Astrocyte (in vitro differentiated cells and primary cell): Measurements from ENCODE around the gene TTC24.

Source experiments
- CTCF ChIP-seq: IDR thresholded peaks from 2 replicates; pipeline ENCODE4 v1.5.1; 2011; ENCODE audit warnings: low read depth, mild to moderate bottlenecking, inconsistent platforms, low read length, moderate library complexity; ENCODE audit not compliant: insufficient read depth
- EZH2 ChIP-seq: IDR thresholded peaks from 2 replicates; pipeline ENCODE4 v1.6.1; 2012; ENCODE audit warnings: mild to moderate bottlenecking, low read length, inconsistent platforms; ENCODE audit not compliant: insufficient read depth

GRCh38 chr1:156533568-156534220 lies 45.8 kb upstream of the TTC24 start:
- TF ChIP-seq CTCF (no peak), EZH2 (no peak)
